HCT116 (cell line): ENCODE results near the gene ANAPC5. TPM values are rescaled to one million over a fixed set of nuclear protein-coding genes. Genes with fewer than 3 reads are reported as not detected.

Experiments used
- ATAC-seq: fragments of 200-7000 bp; cut with Tn5 transposase; 2 replicates; pipeline ENCODE4 v1.9.1; 2020; ENCODE audit warnings: mild to moderate bottlenecking, moderate library complexity
- BruUV-seq: library from RNA; stranded (reverse); fragments of 400-500 nt; replicated peaks from 2 replicates; lab custom pipeline; 2021; lab: Mats Ljungman, UMichigan
- CTCF ChIA-PET: fragments of 300-600 bp; sonication (Branson Sonifier 250); formaldehyde crosslinking; loops from one replicate; lab custom pipeline; 2021; ENCODE audit warnings: antibody characterized with exemption; lab: Charles Lee
- POLR2A ChIA-PET: fragments of 300-600, 350-600 bp; sonication (Branson Sonifier 250); formaldehyde crosslinking; loops from one replicate; lab custom pipeline; 2021; ENCODE audit warnings: antibody characterized with exemption; lab: Charles Lee
- RAD21 ChIA-PET, 2 experiments: fragments of 300-600 bp; sonication (Branson Sonifier 250); formaldehyde crosslinking; loops; one replicate each; lab custom pipeline; 2023; ENCODE audit warnings: low total read pairs in 2 of 2; ENCODE audit not compliant: uncharacterized antibody in 2 of 2, unreplicated experiment in 2 of 2, low non-redundant PET in 1 of 2; lab: Charles Lee
- DNase-seq: peaks from one replicate; pipeline ENCODE4 v3.0.0-alpha.2; 2010; ENCODE audit warnings: low read depth, low spot score
- H2AFZ ChIP-seq: fragments of 200-600 bp; shearing (Covaris generic), sonication (generic); 2 replicates; pipeline ENCODE4 v1.6.1; 2017; ENCODE audit warnings: low read depth, mixed run types, mixed read lengths, antibody characterized with exemption, low read length; ENCODE audit not compliant: poor library complexity, severe bottlenecking
- H3K27ac ChIP-seq: 2 replicates; pipeline ENCODE4 v1.5.1; 2012; ENCODE audit warnings: low read depth, low read length
- H3K27me3 ChIP-seq: fragments of 200-600 bp; sonication (generic); 2 replicates; pipeline ENCODE4 v1.6.1; 2016; ENCODE audit warnings: mixed run types, low read length, mixed read lengths; ENCODE audit not compliant: insufficient read depth
- H3K36me3 ChIP-seq, 2 experiments: fragments of 200-500 bp in 1 of 2; fragments of 200-600 bp in 1 of 2; sonication (Bioruptor generic) in 1 of 2; sonication (generic) in 1 of 2; 2 replicates each; pipeline versions ENCODE4 v1.5.1 to v1.6.1; 2014 to 2016; ENCODE audit warnings: low read length in 2 of 2, inconsistent platforms in 1 of 2, mixed read lengths in 1 of 2, mixed run types in 1 of 2; ENCODE audit not compliant: insufficient read depth in 2 of 2, control insufficient read depth in 1 of 2
- H3K4me1 ChIP-seq, 2 experiments: fragments of 200-600 bp in 1 of 2; sonication (generic) in 1 of 2; 2 replicates each; pipeline versions ENCODE4 v1.5.1 to v1.6.1; 2012 to 2017; ENCODE audit warnings: low read length in 2 of 2, inconsistent platforms in 1 of 2, mild to moderate bottlenecking in 1 of 2, mixed read lengths in 1 of 2, mixed run types in 1 of 2, moderate library complexity in 1 of 2; ENCODE audit not compliant: insufficient read depth in 2 of 2, control insufficient read depth in 1 of 2
- H3K4me2 ChIP-seq: fragments of 200-600 bp; sonication (generic); 2 replicates; pipeline ENCODE4 v1.6.1; 2017; ENCODE audit warnings: mixed run types, low read length, mixed read lengths
- H3K4me3 ChIP-seq, 2 experiments: fragments of 200-600 bp in 1 of 2; sonication (generic) in 1 of 2; replicated peaks in 1 of 2; 2 replicates each; pipeline ENCODE4 v1.5.1; 2011 to 2016; ENCODE audit warnings: low read length in 2 of 2, control low read depth in 1 of 2, low read depth in 1 of 2, mild to moderate bottlenecking in 1 of 2, mixed read lengths in 1 of 2, mixed run types in 1 of 2
- H3K79me2 ChIP-seq: fragments of 200-600 bp; sonication (generic); 2 replicates; pipeline ENCODE4 v1.6.1; 2017; ENCODE audit warnings: mild to moderate bottlenecking, mixed run types, low read length, moderate library complexity, mixed read lengths; ENCODE audit not compliant: insufficient read depth
- H3K9ac ChIP-seq: fragments of 200-600 bp; sonication (generic); 2 replicates; pipeline ENCODE4 v1.6.1; 2016; ENCODE audit warnings: low read length, mixed read lengths
- H3K9me2 ChIP-seq: fragments of 200-600 bp; sonication (generic), shearing (Covaris generic); 2 replicates; pipeline ENCODE4 v1.6.1; 2017; ENCODE audit warnings: mixed run types, mild to moderate bottlenecking, moderate library complexity; ENCODE audit not compliant: insufficient read depth
- H3K9me3 ChIP-seq, 2 experiments: fragments of 200-500 bp in 1 of 2; fragments of 200-600 bp in 1 of 2; sonication (Bioruptor generic) in 1 of 2; sonication (generic) in 1 of 2; 2 replicates each; pipeline ENCODE4 v1.6.1; 2014 to 2017; ENCODE audit warnings: low read length in 2 of 2, mixed read lengths in 2 of 2, inconsistent platforms in 1 of 2, low read depth in 1 of 2, mild to moderate bottlenecking in 1 of 2, mixed run types in 1 of 2, moderate library complexity in 1 of 2; ENCODE audit not compliant: control insufficient read depth in 1 of 2, insufficient read depth in 1 of 2
- H4K20me1 ChIP-seq: fragments of 200-600 bp; sonication (generic), shearing (Covaris generic); 2 replicates; pipeline ENCODE4 v1.6.1; 2017; ENCODE audit warnings: mixed run types, mild to moderate bottlenecking, moderate library complexity; ENCODE audit not compliant: insufficient read depth
- ATF3 ChIP-seq: IDR thresholded peaks from 2 replicates; pipeline ENCODE4 v1.6.1; 2012
- ELF1 ChIP-seq: IDR thresholded peaks from 2 replicates; pipeline ENCODE4 v1.6.1; 2012; ENCODE audit warnings: low read depth, borderline replicate concordance
- FOSL1 ChIP-seq: IDR thresholded peaks from 2 replicates; pipeline ENCODE4 v1.6.1; 2012; ENCODE audit warnings: low read depth
- POLR2AphosphoS5 ChIP-seq: IDR thresholded peaks from 2 replicates; pipeline ENCODE4 v1.6.1; 2011; ENCODE audit warnings: mild to moderate bottlenecking, low read depth, low read length, moderate library complexity
- RAD21 ChIP-seq: IDR thresholded peaks from 2 replicates; pipeline ENCODE4 v1.6.1; 2012; ENCODE audit warnings: low read depth, mild to moderate bottlenecking
- REST ChIP-seq: IDR thresholded peaks from 2 replicates; pipeline ENCODE4 v1.6.1; 2012; ENCODE audit warnings: low read depth
- SIN3A ChIP-seq: IDR thresholded peaks from 2 replicates; pipeline ENCODE4 v1.6.1; 2012; ENCODE audit warnings: low read depth
- TCF7L2 ChIP-seq: IDR thresholded peaks from 2 replicates; pipeline ENCODE4 v1.7.0; 2011; ENCODE audit warnings: borderline replicate concordance, inconsistent platforms; ENCODE audit not compliant: insufficient read depth, insufficient read length; ENCODE audit errors: extremely low read depth
- intact Hi-C: fragments of 100-400 bp; cut with micrococcal nuclease; formaldehyde crosslinking; loops from 2 replicates; pipeline ENCODE4 v1.10.0; 2022
- total RNA-seq: library from RNA; stranded (reverse); gene quantifications from one replicate; pipeline ENCODE4 v1.2.1, GENCODE V29; 2021; ENCODE audit not compliant: unreplicated experiment

ANAPC5 gene
- total RNA-seq, 1 experiment from 2014 or later, result 112 TPM

GRCh38 chr12:121398355-121398754, 46.1 kb upstream of the ANAPC5 start:
- BruUV-seq, result no TSS peak
- Histone ChIP-seq H3K27ac (no peak overlapping the region), H4K20me1 (no peaks in the 10 kb centered on the region), H2AFZ (no peak overlapping the region), H3K9me3 (no peaks in the 10 kb centered on the region), H3K9ac (peak overlapping the region; percentile 87; the same call in 1 of the 2 replicates), H3K4me2 (peak overlapping the region; percentile 88), H3K4me3 (peak overlapping the region; percentile 77 to 88; a peak in 3 of 4 replicates), H3K27me3 (no peaks in the 10 kb centered on the region), H3K79me2 (peaks cover 36% of the 10 kb centered on the region), H3K9me2 (no peaks in the 10 kb centered on the region), H3K36me3 (0 out of 4 replicates have a peak, but pooled peaks cover 0 to under 1% of the 10 kb centered on the region in 2 experiments), H3K4me1 (peaks cover 10 to 20% of the 10 kb centered on the region in 2 experiments)
- ChIA-PET RAD21 (no interaction called here), CTCF (no interaction called here), POLR2A (no interaction called here)
- ATAC-seq (no peak), DNase-seq (no peak)
- intact Hi-C loops, result no loop called here
- no peak for TF ChIP-seq SIN3A
- TF ChIP-seq POLR2AphosphoS5, result no peak
- no peak for TF ChIP-seq REST
- TF ChIP-seq RAD21, result no peak
- no peak for TF ChIP-seq ATF3
- no peak for TF ChIP-seq FOSL1
- no peak for TF ChIP-seq TCF7L2
- TF ChIP-seq ELF1, result no peak
- TF ChIP-seq, all 23 proteins: peak for 0
